Gastroesophageal sphincter (tissue), 3 donors: ENCODE data around the gene PRDM16.

Source experiments
- CTCF ChIP-seq, 4 experiments: fragments of 200-600 bp in 2 of 4; fragments of 450-650 bp in 2 of 4; sonication (generic) in 1 of 4; IDR thresholded peaks; one replicate each; pipeline ENCODE4 v1.5.1; 2017 to 2019; ENCODE audit warnings: antibody characterized with exemption in 4 of 4, mild to moderate bottlenecking in 2 of 4, moderate library complexity in 2 of 4
- EP300 ChIP-seq: sonication (generic); formaldehyde crosslinking; IDR thresholded peaks from one replicate; pipeline ENCODE4 v1.6.1; 2017; ENCODE audit warnings: antibody characterized with exemption, mild to moderate bottlenecking
- POLR2A ChIP-seq, 2 donors: fragments of 450-650 bp; IDR thresholded peaks; one replicate each; pipeline ENCODE4 v1.6.1; 2017; ENCODE audit warnings: antibody characterized with exemption in 2 of 2, mild to moderate bottlenecking in 2 of 2, moderate library complexity in 1 of 2
- POLR2AphosphoS5 ChIP-seq: sonication (generic); formaldehyde crosslinking; IDR thresholded peaks from one replicate; pipeline ENCODE4 v1.6.1; 2017; ENCODE audit warnings: antibody characterized with exemption

- TF ChIP-seq CTCF (IDR thresholded peaks at IDR 0.05) (no peak), POLR2A (IDR thresholded peaks at IDR 0.05) (no peak), POLR2AphosphoS5 (no peak), EP300 (no peak)
Measured at GRCh38 chr1:3306583-3307291, 237.7 kb downstream of the PRDM16 start.
